Naive B cell (primary cell): ENCODE data around the gene SERPINE2. TPM values are rescaled to one million over a fixed set of nuclear protein-coding genes. Genes with fewer than 3 reads are reported as not detected.

Source experiments
- ATAC-seq, 2 donors: fragments of 150-1000 bp; cut with Tn5 transposase; 2 replicates each; pipeline ENCODE4 v1.10.0; 2021; ENCODE audit warnings: low read depth in 2 of 2, mild to moderate bottlenecking in 2 of 2, moderate library complexity in 2 of 2
- DNase-seq: peaks from one replicate; pipeline ENCODE4 v3.0.0; 2022
- H3K27ac Mint-ChIP-seq, 6 donors: one replicate each; pipeline ENCODE4 v1.8.0; 2020 to 2022; ENCODE audit warnings: mild to moderate bottlenecking in 6 of 6, mixed read lengths in 6 of 6, moderate library complexity in 5 of 6, inconsistent platforms in 2 of 6
- H3K27me3 Mint-ChIP-seq, 3 donors: one replicate each; pipeline ENCODE4 v1.8.0; 2021 to 2022; ENCODE audit warnings: mixed read lengths in 3 of 3, mild to moderate bottlenecking in 1 of 3
- H3K36me3 Mint-ChIP-seq, 2 donors: one replicate each; pipeline ENCODE4 v1.8.0; 2020 to 2022; ENCODE audit warnings: mixed read lengths in 2 of 2, inconsistent platforms in 1 of 2, mild to moderate bottlenecking in 1 of 2
- H3K4me1 Mint-ChIP-seq, 3 donors: one replicate each; pipeline ENCODE4 v1.8.0; 2020 to 2022; ENCODE audit warnings: mixed read lengths in 3 of 3, inconsistent platforms in 1 of 3, mild to moderate bottlenecking in 1 of 3, moderate library complexity in 1 of 3
- H3K4me3 Mint-ChIP-seq, 8 donors: one replicate each; pipeline ENCODE4 v1.8.0; 2020 to 2022; ENCODE audit warnings: mild to moderate bottlenecking in 8 of 8, mixed read lengths in 8 of 8, moderate library complexity in 8 of 8, inconsistent platforms in 2 of 8
- H3K9me3 Mint-ChIP-seq, 7 donors: one replicate each; pipeline ENCODE4 v1.8.0; 2020 to 2022; ENCODE audit warnings: mixed read lengths in 7 of 7, mild to moderate bottlenecking in 5 of 7, inconsistent platforms in 2 of 7, moderate library complexity in 1 of 7
- polyA plus RNA-seq, 6 donors: library from polyadenylated mRNA; unstranded; fragments of 300-500 nt; fragmentation: Illumina TruSeq; gene quantifications; one replicate each; pipeline ENCODE4 v1.2.3, GENCODE V29; 2021; ENCODE audit warnings: low read depth in 6 of 6

Gene SERPINE2
- polyA plus RNA-seq, 6 donors from 2014 or later = 1.6 to 6.1 (median 3.4) TPM

DNA sequence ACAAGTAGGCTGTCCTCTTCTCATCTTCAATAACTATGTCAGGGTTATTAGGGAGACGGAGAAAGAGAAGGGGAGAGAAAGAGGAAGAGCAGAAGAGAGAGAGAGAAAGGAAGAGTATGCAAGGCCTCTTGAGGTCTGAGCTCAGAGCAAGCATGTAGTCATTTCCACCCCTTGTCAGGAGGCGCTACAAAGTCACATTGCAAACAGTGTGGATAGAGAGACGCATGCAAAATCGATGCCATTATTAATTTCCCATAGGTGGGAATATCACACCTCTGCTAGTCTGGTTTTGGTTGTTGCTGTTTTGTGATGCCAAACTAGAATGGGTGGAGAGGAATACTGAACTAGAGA, 24.2 kb upstream of the SERPINE2 start:
- Mint-ChIP-seq H3K36me3 (no peaks in the 10 kb centered on the region), H3K27me3 (peaks cover 7 to 20% (median 16%) of the 10 kb centered on the region in 3 donors), H3K27ac (no peak overlapping the region), H3K4me1 (no peaks in the 10 kb centered on the region), H3K4me3 (no peak overlapping the region), H3K9me3 (peaks cover 0 to 4% (median 0%) of the 10 kb centered on the region in 7 donors)
- ATAC-seq = no peak
- DNase-seq = no peak

DNA sequence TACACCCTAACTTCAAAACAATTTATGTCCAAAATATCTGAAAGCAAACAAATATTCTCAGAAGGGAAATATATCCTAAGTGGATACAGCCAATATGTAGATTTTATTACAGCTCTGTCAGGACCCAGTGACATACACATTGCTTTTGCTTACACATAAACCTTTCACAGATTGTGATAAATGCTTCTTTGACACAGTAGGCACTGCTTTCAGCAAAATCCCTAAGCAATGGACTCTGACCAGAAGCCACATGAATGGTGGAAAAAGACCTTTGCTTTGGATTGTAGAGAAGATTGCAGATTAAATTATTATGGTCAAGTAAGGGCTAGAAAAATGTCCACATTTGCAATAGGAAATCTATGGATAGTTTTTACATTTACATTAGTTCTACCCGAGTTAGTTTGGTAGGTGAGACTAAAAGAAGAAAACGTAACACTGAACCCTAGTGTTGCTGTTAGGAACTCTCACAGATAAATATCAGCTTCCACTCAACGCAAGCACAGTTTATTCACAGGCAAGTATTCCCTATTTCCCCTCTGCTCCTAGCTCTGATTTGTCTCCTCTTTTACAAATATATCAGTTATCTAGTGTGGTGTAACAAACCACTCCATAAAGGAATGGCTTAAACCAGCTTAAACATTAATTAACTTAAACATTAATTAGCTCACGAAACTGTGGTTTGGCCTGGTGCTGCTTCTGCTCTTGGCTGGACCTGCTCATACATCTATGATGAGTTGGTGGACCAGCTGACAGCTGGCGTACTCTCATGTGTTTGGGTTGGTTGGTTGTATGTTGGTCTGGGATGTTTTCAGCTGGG, 23.6 kb upstream of the SERPINE2 start:
- ATAC-seq = no peak
- Mint-ChIP-seq H3K27me3 (peaks cover 3 to 18% (median 16%) of the 10 kb centered on the region in 3 donors), H3K27ac (no peak overlapping the region), H3K9me3 (peaks cover 0 to 4% (median 0%) of the 10 kb centered on the region in 7 donors), H3K4me1 (no peaks in the 10 kb centered on the region), H3K36me3 (no peaks in the 10 kb centered on the region), H3K4me3 (no peak overlapping the region)
- DNase-seq = no peak

DNA sequence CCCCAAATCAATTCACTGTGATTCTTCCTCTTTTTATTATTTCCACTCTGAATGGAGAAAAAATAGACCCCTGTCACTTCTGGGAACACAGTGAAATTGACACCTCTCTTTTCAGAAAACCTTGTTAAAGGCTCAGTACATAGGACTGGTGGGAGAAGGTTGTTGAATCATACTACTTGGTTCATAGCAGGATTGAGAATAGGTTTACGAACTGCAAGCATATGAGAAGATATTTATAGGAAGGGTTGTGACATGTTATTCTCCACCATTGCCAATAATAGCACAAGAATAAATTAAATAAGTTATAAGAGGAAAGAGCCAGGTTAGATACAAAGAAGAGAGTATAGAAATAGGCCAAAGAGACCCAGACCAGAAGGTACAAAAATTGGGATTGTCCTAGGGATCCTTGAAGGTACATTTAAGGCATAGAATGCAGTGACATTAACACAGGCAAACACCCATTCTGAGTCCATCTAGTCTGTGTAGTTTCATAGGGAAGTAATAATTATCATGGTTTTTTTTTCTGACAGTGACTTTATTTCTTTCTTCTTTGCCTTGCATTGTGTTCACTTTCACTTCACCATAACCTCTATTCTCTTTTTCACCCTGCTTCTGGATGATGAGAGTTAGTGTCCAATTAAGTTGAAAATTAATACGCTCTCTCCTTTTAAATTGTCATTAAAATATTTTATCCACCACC, 21.8 kb upstream of the SERPINE2 start:
- peaks cover 0 to 13% (median 12%) of the 10 kb centered on the region in 3 donors for H3K27me3 Mint-ChIP-seq
- no peak overlapping the region for H3K4me3 Mint-ChIP-seq
- H3K9me3 Mint-ChIP-seq = peaks cover 0 to 4% (median 0%) of the 10 kb centered on the region in 7 donors
- H3K36me3 Mint-ChIP-seq = no peaks in the 10 kb centered on the region
- DNase-seq = no peak
- no peaks in the 10 kb centered on the region for H3K4me1 Mint-ChIP-seq
- ATAC-seq = peak in 1 of 2 donors; percentile 48
- H3K27ac Mint-ChIP-seq = peak overlapping the region in 1 of 6 donors; percentile 13

DNA sequence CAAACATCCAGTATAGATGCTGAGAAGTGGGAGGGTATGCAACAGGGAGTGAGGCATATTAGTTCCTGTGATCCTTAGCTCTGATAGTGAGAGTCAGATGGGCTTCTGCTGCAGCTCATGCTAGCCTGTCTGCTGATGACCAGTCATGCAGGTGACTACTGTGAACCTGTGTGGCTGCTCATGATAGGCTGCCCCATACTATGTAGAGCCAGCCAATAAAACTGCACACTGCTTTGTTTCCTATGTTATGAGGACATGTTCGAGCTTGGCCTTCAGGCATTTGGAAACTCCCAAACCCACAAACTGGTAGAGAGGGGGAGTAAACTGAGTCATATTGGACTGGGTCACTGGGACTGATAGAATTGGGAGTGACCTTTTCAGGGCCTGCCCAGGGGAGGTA, 20.1 kb upstream of the SERPINE2 start:
- no peaks in the 10 kb centered on the region for H3K4me1 Mint-ChIP-seq
- DNase-seq = no peak
- no peaks in the 10 kb centered on the region for H3K36me3 Mint-ChIP-seq
- peak overlapping the region in 2 of 6 donors; percentile 8 to 11 for H3K27ac Mint-ChIP-seq
- peaks cover 0 to 5% (median 0%) of the 10 kb centered on the region in 7 donors for H3K9me3 Mint-ChIP-seq
- ATAC-seq = no peak
- peaks cover 8 to 18% (median 15%) of the 10 kb centered on the region in 3 donors for H3K27me3 Mint-ChIP-seq
- peak overlapping the region in 1 of 8 donors; percentile 32 for H3K4me3 Mint-ChIP-seq

DNA sequence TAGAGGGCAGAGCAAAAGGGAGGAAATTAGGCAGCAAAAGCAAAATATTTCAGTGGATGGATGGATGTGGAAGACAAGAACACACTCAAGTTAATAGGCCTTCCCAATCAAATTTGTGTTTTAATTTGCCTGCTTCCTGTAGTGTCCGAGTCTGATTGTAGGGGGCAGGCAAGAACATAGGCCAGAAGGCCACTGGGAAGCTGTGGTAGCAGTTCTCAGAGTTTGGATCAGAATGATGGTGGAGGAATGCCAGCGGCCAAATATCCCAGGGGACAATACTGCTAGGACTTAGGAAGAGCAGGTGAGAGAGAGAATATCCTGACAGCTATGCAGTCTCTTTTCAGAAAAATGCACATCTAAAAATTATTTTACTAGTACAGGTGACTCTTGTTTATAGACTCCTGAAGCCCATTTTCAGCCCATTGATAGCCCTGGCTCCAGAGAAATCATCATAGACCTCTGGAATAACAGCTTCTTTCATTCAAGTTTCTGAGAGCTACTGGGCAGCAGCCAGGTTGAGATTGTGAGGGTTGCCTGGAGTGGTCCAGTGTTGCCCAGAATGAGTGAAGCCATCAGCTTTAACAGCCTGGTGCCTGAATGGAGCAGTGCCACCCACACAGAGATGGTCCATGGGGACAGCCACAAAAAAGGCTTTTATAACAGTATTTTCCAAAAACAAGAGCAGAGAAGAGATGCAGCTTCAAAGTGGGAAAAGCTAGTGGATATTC, 19.1 kb upstream of the SERPINE2 start:
- Mint-ChIP-seq H3K9me3 (peaks cover 0 to 6% (median 0%) of the 10 kb centered on the region in 7 donors), H3K27ac (no peak overlapping the region)

DNA sequence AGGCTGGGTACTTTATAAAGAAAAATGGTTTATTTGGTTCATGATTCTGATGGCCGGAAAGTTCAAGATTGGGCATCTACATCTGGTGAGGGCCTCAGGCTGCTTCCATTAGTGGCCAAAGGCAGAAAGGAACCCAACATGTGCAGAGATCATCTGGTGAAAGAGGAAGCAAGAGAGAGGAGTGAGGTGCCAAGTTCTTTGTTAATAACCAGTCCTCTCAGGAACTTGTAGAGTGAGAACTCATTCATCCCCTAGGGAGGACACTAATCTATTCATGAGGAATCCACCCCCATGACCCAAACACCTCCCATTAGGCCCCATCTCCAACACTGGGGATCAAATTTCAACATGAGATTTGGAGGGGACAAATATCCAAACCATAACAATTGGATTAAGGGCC, 17.8 kb upstream of the SERPINE2 start:
- no peak for DNase-seq
- no peak for ATAC-seq
- Mint-ChIP-seq H3K4me1 (no peaks in the 10 kb centered on the region), H3K4me3 (no peak overlapping the region), H3K9me3 (peaks cover 0 to 6% (median 0%) of the 10 kb centered on the region in 7 donors), H3K27me3 (peaks cover 17 to 31% (median 19%) of the 10 kb centered on the region in 3 donors), H3K27ac (no peak overlapping the region), H3K36me3 (no peaks in the 10 kb centered on the region)

More for the DNA sequence above, 19.1 kb upstream of the SERPINE2 start:
- ATAC-seq (no peak), DNase-seq (no peak)
- Mint-ChIP-seq H3K4me3 (no peak overlapping the region), H3K36me3 (no peaks in the 10 kb centered on the region), H3K27me3 (peaks cover 12 to 23% (median 16%) of the 10 kb centered on the region in 3 donors), H3K4me1 (no peaks in the 10 kb centered on the region)

DNA sequence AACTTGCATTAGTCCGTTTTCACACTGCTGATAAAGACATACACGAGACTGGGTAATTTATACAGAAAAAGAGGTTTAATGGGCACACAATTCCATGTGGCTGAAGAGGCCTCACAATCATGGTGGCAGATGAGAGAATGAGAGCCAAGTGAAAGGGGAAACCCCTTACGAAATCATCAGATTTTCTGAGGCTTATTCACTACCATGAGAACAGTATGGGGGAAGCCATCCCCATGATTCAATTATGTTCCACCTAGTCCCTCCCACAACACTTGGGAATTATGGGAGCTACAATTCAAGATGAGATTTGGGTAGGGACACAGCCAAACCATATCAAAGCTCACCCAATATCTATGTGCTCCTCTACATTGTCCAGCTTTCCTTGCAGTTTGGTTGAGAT, 16.0 kb upstream of the SERPINE2 start:
- H3K36me3 Mint-ChIP-seq = no peaks in the 10 kb centered on the region
- H3K4me1 Mint-ChIP-seq = no peaks in the 10 kb centered on the region

DNA sequence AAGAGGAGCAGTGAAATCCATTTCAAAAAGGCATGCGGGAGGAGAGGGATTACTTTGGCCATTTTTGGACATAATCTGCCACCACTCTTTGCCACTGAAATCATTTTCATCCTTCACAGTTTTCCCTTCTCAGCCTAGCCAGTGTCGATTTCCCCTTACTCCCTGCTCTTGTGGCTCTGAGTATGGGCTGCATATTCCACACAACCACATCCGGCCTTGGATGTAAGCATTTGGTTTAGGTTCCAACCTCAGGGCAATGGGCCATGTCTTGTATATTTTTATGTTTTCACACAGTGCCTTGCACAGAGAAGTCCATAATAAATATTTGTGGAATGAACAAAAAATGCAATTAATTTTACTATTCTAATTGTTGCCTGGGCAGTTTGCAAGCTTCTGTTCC, 7.7 kb upstream of the SERPINE2 start:
- no peaks in the 10 kb centered on the region for H3K4me1 Mint-ChIP-seq
- H3K9me3 Mint-ChIP-seq = peaks cover 0 to 10% (median 0%) of the 10 kb centered on the region in 7 donors
- no peak for ATAC-seq
- no peak for DNase-seq
- no peak overlapping the region for H3K27ac Mint-ChIP-seq
- H3K4me3 Mint-ChIP-seq = no peak overlapping the region
- peaks cover 47 to 76% (median 68%) of the 10 kb centered on the region in 3 donors for H3K27me3 Mint-ChIP-seq
- H3K36me3 Mint-ChIP-seq = no peaks in the 10 kb centered on the region

More for the DNA sequence above, 16.0 kb upstream of the SERPINE2 start:
- Mint-ChIP-seq H3K4me3 (no peak overlapping the region), H3K27ac (no peak overlapping the region), H3K9me3 (peaks cover 0 to 9% (median 0%) of the 10 kb centered on the region in 7 donors), H3K27me3 (peaks cover 24 to 49% (median 35%) of the 10 kb centered on the region in 3 donors)
- DNase-seq = no peak
- ATAC-seq = no peak

DNA sequence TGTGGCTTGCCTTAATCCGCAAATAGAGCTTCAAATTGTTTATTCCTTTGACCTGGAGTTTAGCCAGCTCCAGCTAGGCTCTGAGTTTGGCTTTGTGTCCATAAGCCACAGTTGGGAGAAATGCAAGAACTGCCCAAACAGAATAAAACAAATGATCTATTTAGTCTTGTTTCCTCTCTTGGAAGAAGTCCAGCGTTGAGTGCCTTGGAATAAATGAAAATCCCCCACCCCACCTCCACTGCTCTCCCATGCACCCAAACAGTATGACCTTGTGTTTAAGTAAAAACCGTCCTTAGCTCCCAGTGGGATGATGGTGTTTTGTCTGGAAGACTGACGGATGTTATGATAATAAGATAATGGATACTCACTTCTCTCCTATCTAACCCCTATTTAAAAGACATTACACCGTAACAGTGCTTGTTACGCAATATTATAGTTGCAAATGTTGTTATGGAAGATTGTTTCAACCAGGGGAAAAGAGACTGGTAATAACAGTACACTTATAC, 3.2 kb upstream of the SERPINE2 start:
- H3K36me3 Mint-ChIP-seq = no peaks in the 10 kb centered on the region
- ATAC-seq (no peak), DNase-seq (no peak)
- peaks cover 43 to 59% (median 57%) of the 10 kb centered on the region in 3 donors for H3K27me3 Mint-ChIP-seq
- H3K4me3 Mint-ChIP-seq = peak overlapping the region in 2 of 8 donors; percentile 11 to 16
- H3K4me1 Mint-ChIP-seq = peaks cover 7 to 10% (median 9%) of the 10 kb centered on the region in 3 donors
- H3K27ac Mint-ChIP-seq = no peak overlapping the region
- peaks cover 0 to 3% (median 0%) of the 10 kb centered on the region in 7 donors for H3K9me3 Mint-ChIP-seq

DNA sequence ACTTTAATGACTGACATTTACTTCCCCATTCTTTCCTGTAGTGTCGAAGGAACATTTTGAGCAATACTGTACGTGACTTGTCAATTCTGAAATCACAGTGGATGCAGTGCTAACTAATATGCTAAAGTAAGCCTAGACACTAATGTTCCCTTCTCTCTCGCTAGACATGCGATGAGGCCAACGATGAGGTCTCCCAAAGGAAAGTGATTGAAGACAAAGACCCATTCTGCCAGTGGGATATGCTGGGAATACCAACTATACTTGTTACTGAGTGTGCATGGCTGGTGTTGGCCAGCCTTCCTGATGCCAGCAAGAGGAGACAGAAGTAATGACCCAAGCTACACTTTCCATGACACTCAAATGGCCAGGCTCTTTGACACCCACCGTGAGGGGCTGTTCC, 2.5 kb upstream of the SERPINE2 start:
- no peak for DNase-seq
- Mint-ChIP-seq H3K27ac (no peak overlapping the region), H3K4me1 (peaks cover 7 to 10% (median 9%) of the 10 kb centered on the region in 3 donors), H3K27me3 (peaks cover 43 to 64% (median 61%) of the 10 kb centered on the region in 3 donors), H3K9me3 (peaks cover 0 to 3% (median 0%) of the 10 kb centered on the region in 7 donors), H3K4me3 (peak overlapping the region in 1 of 8 donors; percentile 2), H3K36me3 (no peaks in the 10 kb centered on the region)
- no peak for ATAC-seq

DNA sequence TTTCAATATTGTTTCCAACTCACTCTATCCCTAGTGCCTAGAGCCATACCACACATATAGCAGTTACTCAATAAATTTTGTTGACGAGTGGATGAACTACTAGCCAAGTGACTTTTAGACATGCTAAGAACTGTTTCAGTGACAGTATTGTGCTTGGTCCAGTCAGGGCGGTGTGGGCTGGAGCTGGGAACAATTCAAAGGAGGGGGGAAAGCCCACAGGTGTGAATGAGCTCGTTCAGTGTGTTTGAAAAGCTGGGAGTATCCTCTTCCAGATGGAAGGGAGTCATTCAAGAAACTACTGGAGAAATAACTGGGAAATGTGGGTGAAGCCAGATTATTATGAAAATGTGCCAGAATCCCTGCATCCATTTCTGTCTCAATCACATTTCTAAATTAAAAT, 1.7 kb upstream of the SERPINE2 start:
- no peak overlapping the region for H3K27ac Mint-ChIP-seq
- no peaks in the 10 kb centered on the region for H3K36me3 Mint-ChIP-seq
- DNase-seq (no peak), ATAC-seq (no peak)
- H3K27me3 Mint-ChIP-seq = peaks cover 43 to 72% (median 68%) of the 10 kb centered on the region in 3 donors
- peak overlapping the region in 5 of 8 donors; percentile 66 to 92 (median 78) for H3K4me3 Mint-ChIP-seq
- peaks cover 0 to 3% (median 0%) of the 10 kb centered on the region in 7 donors for H3K9me3 Mint-ChIP-seq
- H3K4me1 Mint-ChIP-seq = peaks cover 7 to 10% (median 9%) of the 10 kb centered on the region in 3 donors

DNA sequence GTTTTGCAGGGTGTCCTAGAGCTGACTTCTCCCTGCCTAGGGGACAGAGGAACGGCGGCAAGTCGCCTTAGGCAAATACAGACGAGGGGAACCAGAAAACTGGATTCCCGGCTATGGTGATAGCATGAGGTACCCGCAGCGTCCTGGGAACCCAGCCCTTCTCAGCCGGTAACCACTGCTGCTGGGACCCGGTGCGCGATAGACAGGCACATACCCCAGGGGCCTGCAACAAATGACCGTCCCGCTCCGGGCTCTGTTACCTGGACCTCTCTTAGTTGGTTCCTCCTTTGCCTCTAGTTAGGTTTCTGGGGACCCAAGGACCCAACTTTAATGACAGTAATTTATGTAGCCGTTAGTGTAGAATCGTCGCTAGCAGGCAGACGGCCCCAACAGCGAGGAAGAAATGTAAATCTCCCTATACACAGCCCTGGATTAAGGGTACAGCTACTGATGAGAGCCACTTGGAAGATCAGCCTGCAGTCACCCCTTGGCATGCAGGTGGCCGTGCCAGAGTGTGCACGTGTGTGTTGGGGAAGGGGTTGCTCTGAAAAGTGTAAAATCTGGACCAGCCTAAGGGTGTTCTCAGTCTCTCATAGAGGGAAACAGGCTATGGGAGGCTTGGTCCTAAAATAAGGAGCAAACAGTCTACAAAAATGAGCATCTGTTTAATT, 819 bp upstream of the SERPINE2 start:
- Mint-ChIP-seq H3K27ac (peak overlapping the region in 2 of 6 donors; percentile 38 to 88), H3K4me1 (peaks cover 7 to 10% (median 9%) of the 10 kb centered on the region in 3 donors), H3K27me3 (peaks cover 43 to 74% (median 72%) of the 10 kb centered on the region in 3 donors), H3K4me3 (peak overlapping the region; percentile 66 to 92 (median 86)), H3K36me3 (no peaks in the 10 kb centered on the region), H3K9me3 (peaks cover 0 to 3% (median 0%) of the 10 kb centered on the region in 7 donors)
- no peak for DNase-seq
- ATAC-seq = peak; percentile 5 to 14
